Spinal cord (tissue), 10 donors: ENCODE measurements around the gene OR52M1. TPM values are rescaled to one million over a fixed set of nuclear protein-coding genes. Genes with fewer than 3 reads are reported as not detected.
"Not testable (repeated sequence)": the region's sequence is repeated elsewhere in the genome, so short reads cannot be mapped to it uniquely, and the experiment has no call there.

Experiments
- DNase-seq, 6 donors: peaks; one replicate each; pipeline versions ENCODE4 v3.0.0 to v3.0.0-alpha.2; 2013 to 2015; ENCODE audit warnings: low spot score in 6 of 6, low read depth in 4 of 6
- H3K27ac ChIP-seq: one replicate; pipeline ENCODE4 v1.5.1; 2013; ENCODE audit warnings: low read depth, low read length, control low read depth
- H3K27me3 ChIP-seq: one replicate; pipeline ENCODE4 v1.6.1; 2013; ENCODE audit warnings: low read length; ENCODE audit not compliant: control insufficient read depth, insufficient read depth
- H3K36me3 ChIP-seq: one replicate; pipeline ENCODE4 v1.6.1; 2013; ENCODE audit warnings: low read length; ENCODE audit not compliant: control insufficient read depth, insufficient read depth
- H3K4me1 ChIP-seq: one replicate; pipeline ENCODE4 v1.6.1; 2013; ENCODE audit warnings: low read length; ENCODE audit not compliant: control insufficient read depth, insufficient read depth
- H3K4me3 ChIP-seq: one replicate; pipeline ENCODE4 v1.5.1; 2013; ENCODE audit warnings: low read depth, low read length, control low read depth
- H3K9me3 ChIP-seq: one replicate; pipeline ENCODE4 v1.6.1; 2013; ENCODE audit warnings: low read length; ENCODE audit not compliant: control insufficient read depth, insufficient read depth
- WGBS: methylation state at CpG from one replicate; pipeline ENCODE4 v1.1.5; 2013; ENCODE audit warnings: missing lambda C conversion rate; ENCODE audit not compliant: insufficient coverage; 5-methylcytosine and 5-hydroxymethylcytosine counted together
- polyA plus RNA-seq, 2 donors: library from polyadenylated mRNA; unstranded; fragments of 120-200 nt; gene quantifications; one replicate each; pipeline ENCODE4 v1.2.1, GENCODE V29; 2013; ENCODE audit not compliant: insufficient read length in 2 of 2
- total RNA-seq, 2 donors: library from RNA; depleted of rRNA in 1 of 2; stranded (reverse); fragments of 120-200 nt in 1 of 2; fragments of >200 nt in 1 of 2; gene quantifications; one replicate each; pipeline versions ENCODE4 v1.2.3 to v1.2.4, GENCODE V29; 2013 to 2014
- donor health status: healthy.

The OR52M1 gene
- total and polyA plus RNA-seq, 4 donors = not detected

DNA sequence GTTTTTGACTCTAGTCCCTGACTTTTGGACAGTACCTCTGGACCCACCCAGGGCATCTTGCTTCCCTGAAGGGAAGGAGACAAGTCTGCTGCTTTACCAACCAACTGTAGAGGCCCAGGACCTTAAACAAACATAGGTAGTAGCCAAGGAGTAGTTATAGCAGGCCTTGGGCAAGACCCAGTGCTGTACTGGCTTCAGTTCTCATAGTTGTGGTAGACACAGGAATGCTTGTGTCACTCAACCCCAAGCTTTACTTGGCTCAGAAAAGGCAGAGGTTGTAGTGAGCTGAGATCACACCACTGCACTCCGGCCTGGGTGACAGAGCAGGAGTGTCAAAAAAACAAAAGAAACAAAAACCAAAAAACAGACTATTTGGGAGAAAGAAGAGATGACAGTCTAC lies 21.3 kb upstream of the OR52M1 start:
- Histone ChIP-seq H3K36me3 (no peaks in the 10 kb centered on the region), H3K27ac (no peak overlapping the region), H3K9me3 (no peaks in the 10 kb centered on the region), H3K4me3 (no peak overlapping the region), H3K27me3 (no peaks in the 10 kb centered on the region), H3K4me1 (no peaks in the 10 kb centered on the region)
- WGBS = no CpG with 5 or more reads among the region's 1 CpG
- DNase-seq = no peak

GRCh38 chr11:4527926-4528325 lies 17.1 kb upstream of the OR52M1 start:
- Histone ChIP-seq H3K4me1 (no peaks in the 10 kb centered on the region), H3K4me3 (no peak overlapping the region), H3K9me3 (no peaks in the 10 kb centered on the region), H3K36me3 (no peaks in the 10 kb centered on the region), H3K27ac (no peak overlapping the region), H3K27me3 (no peaks in the 10 kb centered on the region)
- DNase-seq = no peak
- WGBS = no CpG with 5 or more reads among the region's 2 CpGs

- H3K36me3 ChIP-seq, H3K27me3 ChIP-seq, H3K9me3 ChIP-seq, H3K4me3 ChIP-seq, H3K27ac ChIP-seq, H3K4me1 ChIP-seq, DNase-seq: not testable (repeated sequence)
- 54% methylated on average over 11 of the region's 11 CpGs for WGBS
Measured at GRCh38 chr11:4531686-4532085, 13.3 kb upstream of the OR52M1 start.

DNA sequence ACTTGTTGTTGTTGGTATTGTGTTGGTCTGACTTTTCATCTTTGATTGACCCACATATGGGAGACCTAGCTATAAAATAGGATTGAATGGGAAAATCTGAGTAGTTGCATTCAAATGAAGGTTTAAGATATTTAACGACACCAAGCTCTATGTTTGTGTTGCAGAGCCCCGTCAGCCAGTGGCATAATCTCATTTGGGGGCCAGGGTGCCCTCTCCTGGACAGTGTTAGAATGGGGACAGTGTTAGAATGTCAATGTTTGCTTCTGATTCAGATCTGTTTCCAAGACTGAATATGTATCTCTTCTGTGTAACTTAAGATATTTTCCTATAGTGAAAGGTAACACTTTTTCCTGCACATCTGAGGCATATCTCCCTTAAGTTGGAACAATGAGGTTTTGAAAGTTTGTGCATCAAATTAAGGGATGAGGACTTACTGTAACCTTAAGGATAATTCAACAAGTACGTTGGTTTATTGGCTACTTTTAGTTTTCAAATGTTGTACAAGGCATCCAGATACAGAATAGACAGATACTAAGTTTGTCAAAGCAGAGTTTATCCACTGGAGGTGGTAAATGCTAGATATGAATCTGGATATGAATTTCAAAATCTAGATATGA lies 5.3 kb upstream of the OR52M1 start:
- Histone ChIP-seq H3K9me3 (no peaks in the 10 kb centered on the region), H3K4me3 (no peak overlapping the region), H3K27me3 (no peaks in the 10 kb centered on the region), H3K4me1 (no peaks in the 10 kb centered on the region), H3K36me3 (no peaks in the 10 kb centered on the region), H3K27ac (no peak overlapping the region)
- no CpG with 5 or more reads among the region's 3 CpGs for WGBS
- DNase-seq = peak in 3 of 6 donors; percentile 0 to 15 (median 6)

GRCh38 chr11:4541071-4541470 lies 3.9 kb upstream of the OR52M1 start:
- 43% methylated on average over 1 of the region's 1 CpG for WGBS
- no peak for DNase-seq
- H3K4me1 ChIP-seq = no peaks in the 10 kb centered on the region
- H3K9me3 ChIP-seq = no peaks in the 10 kb centered on the region
- no peaks in the 10 kb centered on the region for H3K36me3 ChIP-seq
- H3K27ac ChIP-seq = no peak overlapping the region
- no peak overlapping the region for H3K4me3 ChIP-seq
- H3K27me3 ChIP-seq = no peaks in the 10 kb centered on the region

DNA sequence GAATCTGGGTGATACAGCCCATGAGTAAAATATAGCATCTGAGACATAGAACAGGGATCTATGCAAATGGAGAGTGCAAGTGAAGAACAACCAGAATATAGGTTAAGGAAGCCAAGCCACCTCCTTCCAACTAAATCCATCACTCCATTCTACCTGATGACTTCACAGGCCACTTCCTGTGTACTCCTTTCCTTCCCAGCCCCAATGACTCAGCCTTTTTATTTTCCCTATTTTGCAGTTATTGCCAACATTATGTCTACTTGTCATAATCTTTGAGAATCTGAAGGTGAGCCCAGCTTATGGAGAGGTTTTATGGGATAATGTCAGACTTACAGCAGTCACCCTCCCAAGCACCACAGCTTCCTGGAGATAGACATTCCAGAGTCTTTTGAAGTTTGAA lies 1.4 kb upstream of the OR52M1 start:
- no peaks in the 10 kb centered on the region for H3K4me1 ChIP-seq
- no peak for DNase-seq
- H3K27ac ChIP-seq = no peak overlapping the region
- no peaks in the 10 kb centered on the region for H3K36me3 ChIP-seq
- H3K9me3 ChIP-seq = no peaks in the 10 kb centered on the region
- H3K4me3 ChIP-seq = no peak overlapping the region
- no peaks in the 10 kb centered on the region for H3K27me3 ChIP-seq

- Histone ChIP-seq H3K4me3 (no peak overlapping the region), H3K27me3 (no peaks in the 10 kb centered on the region), H3K4me1 (no peaks in the 10 kb centered on the region), H3K27ac (no peak overlapping the region), H3K36me3 (no peaks in the 10 kb centered on the region), H3K9me3 (no peaks in the 10 kb centered on the region)
- no CpG with 5 or more reads among the region's 1 CpG for WGBS
- DNase-seq = no peak
Measured at GRCh38 chr11:4546878-4547277, 1.9 kb downstream of the OR52M1 start.

- H3K4me3 ChIP-seq = no peak overlapping the region
- H3K27me3 ChIP-seq = no peaks in the 10 kb centered on the region
- no peaks in the 10 kb centered on the region for H3K9me3 ChIP-seq
- H3K4me1 ChIP-seq = no peaks in the 10 kb centered on the region
- DNase-seq = no peak
- H3K27ac ChIP-seq = no peak overlapping the region
- H3K36me3 ChIP-seq = no peaks in the 10 kb centered on the region
- WGBS = no CpG with 5 or more reads among the region's 4 CpGs
Measured at GRCh38 chr11:4547416-4547815, 2.4 kb downstream of the OR52M1 start.

GRCh38 chr11:4551346-4551979 lies 6.5 kb downstream of the OR52M1 start:
- Histone ChIP-seq H3K4me3 (no peak overlapping the region), H3K27me3 (no peaks in the 10 kb centered on the region), H3K36me3 (no peaks in the 10 kb centered on the region), H3K27ac (no peak overlapping the region), H3K9me3 (no peaks in the 10 kb centered on the region), H3K4me1 (no peaks in the 10 kb centered on the region)
- 80% methylated on average over 7 of the region's 8 CpGs for WGBS
- peak in 1 of 6 donors; percentile 6 for DNase-seq
